ENCODE measurements around the gene YKT6.

The YKT6 gene

DNA sequence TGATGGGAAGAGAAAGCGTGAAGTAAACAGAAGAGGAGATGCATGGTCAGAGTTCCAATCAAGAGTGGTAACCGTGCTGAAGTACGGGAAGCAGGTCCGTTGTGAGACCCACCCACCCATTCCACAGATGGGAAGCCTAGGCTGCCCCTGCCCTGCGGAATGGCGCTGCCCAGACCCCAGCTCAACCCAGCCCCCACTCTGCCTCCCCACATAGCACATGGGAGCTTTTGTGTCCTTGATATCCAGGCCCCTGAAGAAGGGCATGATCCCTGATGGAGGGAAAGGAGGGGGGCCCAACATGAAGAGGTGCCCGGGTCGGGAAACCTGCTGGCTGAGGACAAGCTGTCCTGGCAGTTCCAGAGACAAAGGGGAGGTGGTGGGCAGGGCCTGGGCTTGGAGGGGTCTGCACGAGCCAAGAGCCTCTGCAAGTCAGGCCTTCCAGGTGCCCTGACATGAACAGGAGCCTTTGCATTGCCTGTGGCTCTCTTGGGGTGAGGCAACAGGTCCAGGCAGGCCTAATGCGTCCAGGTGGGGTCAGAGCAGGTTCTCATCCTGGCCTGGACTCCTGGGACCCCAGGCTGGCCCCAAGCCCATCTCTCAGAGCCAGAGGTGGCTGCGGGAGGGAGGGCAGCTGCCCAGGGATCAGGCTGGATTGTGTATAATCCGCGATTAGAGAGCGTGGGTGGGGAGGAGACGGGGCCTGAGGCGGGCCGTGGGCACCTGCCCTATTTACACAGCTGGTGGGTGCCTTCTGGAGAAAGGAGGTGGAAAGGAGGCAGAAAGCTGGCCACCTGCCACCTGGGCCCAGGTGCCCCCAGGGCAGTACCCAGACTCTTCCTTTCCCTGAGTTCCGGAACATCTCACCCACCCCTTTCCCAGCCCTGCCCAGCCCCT is 23.5 kb downstream of the YKT6 start:
- TF ChIP-seq Cebpa-rat (IDR thresholded peaks at IDR 0.05) = no peak
- no peaks in the 10 kb centered on the region for H3K4me1 ChIP-seq

DNA sequence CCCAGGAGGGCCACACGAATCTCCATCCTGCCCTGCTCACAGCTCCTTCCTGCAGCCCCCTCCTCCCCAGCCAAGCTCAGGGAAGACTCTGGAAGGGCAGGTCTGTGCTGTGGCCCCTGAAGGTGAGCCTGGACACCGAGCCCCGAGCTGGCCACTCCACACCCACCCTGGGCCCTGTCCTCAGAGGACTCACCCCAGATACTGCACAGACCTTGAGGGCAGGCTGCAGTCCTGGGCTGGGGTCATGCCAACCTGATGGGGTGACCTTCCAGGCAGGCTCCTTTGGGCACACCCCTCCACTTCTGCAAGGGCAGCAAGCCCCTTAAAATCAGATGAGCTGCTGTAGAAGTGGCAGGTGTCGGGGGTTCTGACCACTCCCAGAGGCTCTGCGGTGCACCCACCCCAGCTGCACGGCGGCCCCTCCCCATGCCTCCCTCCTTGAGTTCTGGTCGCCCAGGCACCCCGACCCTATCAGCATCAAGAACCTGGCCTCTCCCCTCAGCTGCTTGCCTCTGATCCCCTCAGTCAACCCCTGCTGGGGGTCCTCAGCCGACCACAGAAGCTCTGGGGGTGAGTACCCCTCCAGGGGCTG is 24.3 kb downstream of the YKT6 start:
- no peak overlapping the region for H3K9ac ChIP-seq
- H4K20me1 ChIP-seq = no peaks in the 10 kb centered on the region; a peak in 1 of 22 replicates
- no peak for TF ChIP-seq Cebpa-rat (IDR thresholded peaks at IDR 0.05)
- no peak overlapping the region for H3K4me2 ChIP-seq
- no peak overlapping the region for H3K4me3 ChIP-seq
- H3K4me1 ChIP-seq = no peaks in the 10 kb centered on the region
- no peaks in the 10 kb centered on the region for H3K9me3 ChIP-seq (replicated peaks in 1 of 11)
- no peaks in the 10 kb centered on the region for H3K27me3 ChIP-seq
- H3K36me3 ChIP-seq = no peaks in the 10 kb centered on the region
- no peak overlapping the region for H3K27ac ChIP-seq

More for the DNA sequence above, 23.5 kb downstream of the YKT6 start:
- H3K9me3 ChIP-seq (replicated peaks in 1 of 11) = no peaks in the 10 kb centered on the region
- no peaks in the 10 kb centered on the region; a peak in 1 of 22 replicates for H4K20me1 ChIP-seq
- H3K4me2 ChIP-seq = no peak overlapping the region
- no peaks in the 10 kb centered on the region for H3K36me3 ChIP-seq
- no peak overlapping the region for H3K27ac ChIP-seq
- H3K9ac ChIP-seq = no peak overlapping the region
- no peak overlapping the region for H3K4me3 ChIP-seq
- H3K27me3 ChIP-seq = no peaks in the 10 kb centered on the region

GRCh38 chr7:44225566-44226395 is 25.0 kb downstream of the YKT6 start:
- no peak for TF ChIP-seq Cebpa-rat (IDR thresholded peaks at IDR 0.05)
- Histone ChIP-seq H3K4me2 (no peak overlapping the region), H3K36me3 (no peaks in the 10 kb centered on the region), H3K4me1 (no peaks in the 10 kb centered on the region), H3K9ac (no peak overlapping the region), H3K27ac (no peak overlapping the region), H3K9me3 (replicated peaks in 1 of 11) (no peaks in the 10 kb centered on the region), H4K20me1 (no peaks in the 10 kb centered on the region; a peak in 1 of 22 replicates), H3K27me3 (no peaks in the 10 kb centered on the region), H3K4me3 (no peak overlapping the region)

GRCh38 chr7:44226396-44226753 is 25.6 kb downstream of the YKT6 start:
- H3K36me3 ChIP-seq = no peaks in the 10 kb centered on the region
- H4K20me1 ChIP-seq = no peaks in the 10 kb centered on the region; a peak in 1 of 22 replicates
- no peak overlapping the region for H3K4me3 ChIP-seq
- no peak overlapping the region for H3K9ac ChIP-seq
- no peak overlapping the region for H3K4me2 ChIP-seq
- H3K27ac ChIP-seq = no peak overlapping the region
- H3K9me3 ChIP-seq (replicated peaks in 1 of 11) = no peaks in the 10 kb centered on the region
- H3K4me1 ChIP-seq = no peaks in the 10 kb centered on the region
- no peaks in the 10 kb centered on the region for H3K27me3 ChIP-seq
- no peak for TF ChIP-seq Cebpa-rat (IDR thresholded peaks at IDR 0.05)

DNA sequence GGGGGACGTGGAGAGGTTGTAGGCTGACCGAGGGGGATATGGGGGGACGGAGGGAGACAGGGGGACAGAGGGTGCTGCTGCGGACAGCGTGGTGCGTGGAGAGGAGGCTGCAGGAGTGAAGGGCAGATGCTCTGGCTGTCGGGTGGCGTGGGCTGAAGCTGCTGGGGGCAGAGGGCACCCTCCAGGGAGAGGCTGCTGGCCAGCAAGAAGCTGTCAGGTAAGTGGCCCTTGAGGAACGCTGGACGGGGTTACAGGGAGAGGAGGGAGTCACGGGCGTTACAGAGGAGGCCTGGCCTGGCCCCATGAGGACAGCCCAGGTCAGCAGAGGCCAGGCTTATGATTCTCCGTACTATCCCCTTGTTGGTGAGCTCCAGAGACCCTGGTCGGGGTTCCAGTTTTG is 27.1 kb downstream of the YKT6 start:
- Histone ChIP-seq H3K36me3 (no peaks in the 10 kb centered on the region), H3K9me3 (replicated peaks in 1 of 11) (no peaks in the 10 kb centered on the region), H3K27me3 (no peaks in the 10 kb centered on the region), H4K20me1 (no peaks in the 10 kb centered on the region; a peak in 1 of 22 replicates), H3K27ac (no peak overlapping the region), H3K4me3 (no peak overlapping the region), H3K4me1 (no peaks in the 10 kb centered on the region), H3K4me2 (no peak overlapping the region), H3K9ac (no peak overlapping the region)
- TF ChIP-seq Cebpa-rat (IDR thresholded peaks at IDR 0.05) = no peak

GRCh38 chr7:44228571-44229350 is 28.0 kb downstream of the YKT6 start:
- Histone ChIP-seq H3K4me2 (no peak overlapping the region), H3K4me1 (no peaks in the 10 kb centered on the region), H3K27ac (no peak overlapping the region), H3K9me3 (replicated peaks in 1 of 11) (no peaks in the 10 kb centered on the region), H3K9ac (no peak overlapping the region), H4K20me1 (no peaks in the 10 kb centered on the region; a peak in 1 of 22 replicates), H3K27me3 (no peaks in the 10 kb centered on the region), H3K36me3 (no peaks in the 10 kb centered on the region), H3K4me3 (no peak overlapping the region)
- no peak for TF ChIP-seq Cebpa-rat (IDR thresholded peaks at IDR 0.05)

GRCh38 chr7:44229546-44230105 is 28.8 kb downstream of the YKT6 start:
- no peak for TF ChIP-seq Cebpa-rat (IDR thresholded peaks at IDR 0.05)
- H3K27me3 ChIP-seq = no peaks in the 10 kb centered on the region
- H3K9me3 ChIP-seq (replicated peaks in 1 of 11) = no peaks in the 10 kb centered on the region
- H3K9ac ChIP-seq = no peak overlapping the region
- H3K36me3 ChIP-seq = no peaks in the 10 kb centered on the region
- no peaks in the 10 kb centered on the region for H3K4me1 ChIP-seq
- no peak overlapping the region for H3K4me3 ChIP-seq
- no peak overlapping the region for H3K27ac ChIP-seq
- H4K20me1 ChIP-seq = peaks cover 0 to 7% (median 0%) of the 10 kb centered on the region in 11 experiments; a peak in 1 of 22 replicates
- no peak overlapping the region for H3K4me2 ChIP-seq

DNA sequence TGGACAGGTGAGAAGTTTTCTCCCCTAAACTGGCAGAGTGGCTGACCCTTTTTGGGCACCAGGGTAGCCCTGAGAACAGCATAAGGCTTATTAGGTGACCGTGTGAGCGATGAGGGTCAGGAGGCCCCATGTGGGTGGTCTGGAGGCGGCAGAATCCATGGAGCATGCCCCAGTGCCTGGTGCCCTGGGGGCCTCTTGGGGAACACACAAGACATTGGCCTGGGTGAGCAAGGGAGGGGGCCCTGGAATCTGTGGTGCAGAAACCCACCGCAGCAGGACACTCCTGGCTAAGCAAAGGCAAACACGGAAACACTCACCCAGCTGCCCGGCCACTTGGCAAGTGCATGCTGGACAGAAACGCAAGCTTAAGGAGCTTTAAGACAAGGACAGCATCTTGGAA is 29.5 kb downstream of the YKT6 start:
- no peak overlapping the region for H3K4me2 ChIP-seq
- no peak for TF ChIP-seq Cebpa-rat (IDR thresholded peaks at IDR 0.05)
- H3K4me1 ChIP-seq = no peaks in the 10 kb centered on the region
- no peak overlapping the region for H3K27ac ChIP-seq
- no peak overlapping the region for H3K9ac ChIP-seq
- H4K20me1 ChIP-seq = peaks cover 0 to 11% (median 0%) of the 10 kb centered on the region in 11 experiments; a peak in 1 of 22 replicates
- H3K27me3 ChIP-seq = no peaks in the 10 kb centered on the region
- no peak overlapping the region for H3K4me3 ChIP-seq
- H3K9me3 ChIP-seq (replicated peaks in 1 of 11) = no peaks in the 10 kb centered on the region
- H3K36me3 ChIP-seq = no peaks in the 10 kb centered on the region

Data from BLaER1 treated with 17β-estradiol and CSF1 and Interleukin-3, amounts not matched to agents 10 nM and 100 nM (cell line).